ENCODE results near the gene CELSR1.
A peak's percentile ranks its signal among the peaks of the same experiment; 100 is the strongest.

The CELSR1 gene

DNA sequence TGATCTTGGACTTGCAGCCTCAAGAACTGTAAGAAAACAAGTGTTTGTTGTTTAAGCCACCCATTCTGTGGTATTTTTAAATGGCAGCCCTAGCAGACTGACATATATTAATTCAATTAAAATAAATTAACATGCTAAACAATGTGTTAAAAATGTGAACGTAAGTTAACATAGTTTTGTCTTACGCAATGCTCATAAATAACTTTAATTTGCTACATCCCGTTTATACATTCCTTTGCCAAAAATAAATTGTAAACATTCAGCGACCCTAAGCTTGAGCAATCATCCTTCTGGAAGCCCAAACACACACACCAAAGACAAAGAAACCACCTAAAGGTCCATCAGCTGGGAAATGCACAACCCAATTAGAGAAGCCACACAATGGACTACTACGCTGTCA lies 70.4 kb downstream of the CELSR1 start:
- peaks cover 18% of the 10 kb centered on the region for H3K4me1 Mint-ChIP-seq
- TF ChIP-seq, protein P1, sequence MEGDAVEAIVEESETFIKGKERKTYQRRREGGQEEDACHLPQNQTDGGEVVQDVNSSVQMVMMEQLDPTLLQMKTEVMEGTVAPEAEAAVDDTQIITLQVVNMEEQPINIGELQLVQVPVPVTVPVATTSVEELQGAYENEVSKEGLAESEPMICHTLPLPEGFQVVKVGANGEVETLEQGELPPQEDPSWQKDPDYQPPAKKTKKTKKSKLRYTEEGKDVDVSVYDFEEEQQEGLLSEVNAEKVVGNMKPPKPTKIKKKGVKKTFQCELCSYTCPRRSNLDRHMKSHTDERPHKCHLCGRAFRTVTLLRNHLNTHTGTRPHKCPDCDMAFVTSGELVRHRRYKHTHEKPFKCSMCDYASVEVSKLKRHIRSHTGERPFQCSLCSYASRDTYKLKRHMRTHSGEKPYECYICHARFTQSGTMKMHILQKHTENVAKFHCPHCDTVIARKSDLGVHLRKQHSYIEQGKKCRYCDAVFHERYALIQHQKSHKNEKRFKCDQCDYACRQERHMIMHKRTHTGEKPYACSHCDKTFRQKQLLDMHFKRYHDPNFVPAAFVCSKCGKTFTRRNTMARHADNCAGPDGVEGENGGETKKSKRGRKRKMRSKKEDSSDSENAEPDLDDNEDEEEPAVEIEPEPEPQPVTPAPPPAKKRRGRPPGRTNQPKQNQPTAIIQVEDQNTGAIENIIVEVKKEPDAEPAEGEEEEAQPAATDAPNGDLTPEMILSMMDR (IDR thresholded peaks at IDR 0.05; ENCODE audit: unreplicated experiment in 3 of 3), result no peak
- peaks cover 3% of the 10 kb centered on the region for H3K27me3 Mint-ChIP-seq (ENCODE audit: low read depth)
- no peak overlapping the region for H3K27ac Mint-ChIP-seq
- H3K36me3 Mint-ChIP-seq (ENCODE audit: low read depth), result peaks cover 6% of the 10 kb centered on the region
- H3K4me3 Mint-ChIP-seq, result no peak overlapping the region
- H3K9me3 Mint-ChIP-seq, result no peaks in the 10 kb centered on the region

DNA sequence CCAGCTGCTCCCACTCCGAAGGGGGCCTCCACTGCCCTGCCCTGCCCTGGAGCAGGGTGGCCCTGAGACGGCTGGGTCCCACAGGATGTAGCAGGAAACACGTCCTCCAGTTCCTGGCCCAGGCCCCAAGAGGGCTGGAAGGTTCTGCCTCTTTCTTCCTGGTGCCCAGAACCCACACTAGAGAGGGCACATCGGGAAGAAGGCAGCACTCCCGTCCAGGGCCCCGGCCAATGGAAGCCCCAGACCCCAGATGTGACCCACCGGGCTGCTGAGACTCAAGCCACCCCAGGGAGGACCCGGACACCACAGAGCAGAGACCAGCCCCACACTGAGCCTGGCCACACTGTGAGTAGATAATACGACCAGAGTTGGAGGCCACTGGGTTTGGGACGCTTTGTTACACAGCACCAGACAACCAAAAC lies 71.2 kb downstream of the CELSR1 start:
- TF ChIP-seq, protein P1 (IDR thresholded peaks at IDR 0.05; ENCODE audit: unreplicated experiment in 3 of 3), result no peak
- Mint-ChIP-seq H3K27ac (peak overlapping the region in 1 of 3 experiments; percentile 89), H3K27me3 (ENCODE audit: low read depth) (peaks cover 3% of the 10 kb centered on the region), H3K9me3 (no peaks in the 10 kb centered on the region), H3K36me3 (ENCODE audit: low read depth) (peaks cover 6% of the 10 kb centered on the region), H3K4me3 (no peak overlapping the region), H3K4me1 (peaks cover 20% of the 10 kb centered on the region)

DNA sequence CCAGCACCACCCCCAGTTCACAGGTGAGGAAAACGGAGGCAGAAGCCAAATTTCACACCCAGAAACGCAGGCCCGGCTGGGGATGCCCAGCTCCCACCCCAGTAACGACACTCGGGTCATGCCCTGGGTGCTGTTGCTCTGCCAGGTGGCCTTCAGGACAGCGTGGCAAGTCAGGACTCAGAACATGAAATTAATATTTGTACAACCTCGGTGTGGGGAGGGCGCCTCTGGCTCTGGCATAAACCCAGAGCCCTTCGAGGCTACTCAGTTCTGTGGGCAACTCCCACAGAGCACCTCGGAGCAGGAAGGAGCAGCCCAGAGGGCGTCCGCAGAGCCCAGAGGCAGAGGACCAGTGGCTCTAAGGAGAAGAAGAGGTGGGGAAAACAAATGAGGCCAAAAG lies 71.6 kb downstream of the CELSR1 start:
- H3K27ac Mint-ChIP-seq, result peak overlapping the region in 2 of 3 experiments; percentile 86 to 89
- TF ChIP-seq, protein P1 (IDR thresholded peaks at IDR 0.05; ENCODE audit: unreplicated experiment in 3 of 3), result no peak
- peaks cover 6% of the 10 kb centered on the region for H3K27me3 Mint-ChIP-seq (ENCODE audit: low read depth)
- H3K9me3 Mint-ChIP-seq, result no peaks in the 10 kb centered on the region
- peaks cover 6% of the 10 kb centered on the region for H3K36me3 Mint-ChIP-seq (ENCODE audit: low read depth)
- H3K4me3 Mint-ChIP-seq, result no peak overlapping the region
- H3K4me1 Mint-ChIP-seq, result peaks cover 25% of the 10 kb centered on the region

DNA sequence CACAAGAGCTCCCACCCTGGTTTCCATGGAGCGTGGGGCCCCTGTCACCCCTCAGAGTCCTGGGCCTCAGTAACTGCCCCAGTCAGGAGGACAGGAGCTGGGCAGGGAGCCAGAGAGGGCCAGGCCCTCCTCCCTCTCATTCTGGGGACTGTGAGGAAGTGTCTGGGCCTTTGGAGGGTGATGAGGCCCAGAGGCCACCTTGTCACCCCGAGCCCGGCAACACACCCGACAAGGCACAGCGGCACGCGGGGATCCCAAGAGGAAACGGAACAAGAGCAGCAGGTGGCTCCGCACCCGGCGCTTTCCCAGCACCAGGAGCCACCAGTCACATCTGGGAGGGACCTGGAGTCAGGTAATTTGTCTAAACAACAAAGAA lies 72.1 kb downstream of the CELSR1 start:
- Mint-ChIP-seq H3K27me3 (ENCODE audit: low read depth) (peaks cover 7% of the 10 kb centered on the region), H3K27ac (peak overlapping the region; percentile 69 to 89 (median 86)), H3K4me3 (no peak overlapping the region), H3K9me3 (no peaks in the 10 kb centered on the region), H3K4me1 (peaks cover 27% of the 10 kb centered on the region), H3K36me3 (ENCODE audit: low read depth) (peaks cover 6% of the 10 kb centered on the region)
- TF ChIP-seq, protein P1 (IDR thresholded peaks at IDR 0.05; ENCODE audit: unreplicated experiment in 3 of 3), result no peak

DNA sequence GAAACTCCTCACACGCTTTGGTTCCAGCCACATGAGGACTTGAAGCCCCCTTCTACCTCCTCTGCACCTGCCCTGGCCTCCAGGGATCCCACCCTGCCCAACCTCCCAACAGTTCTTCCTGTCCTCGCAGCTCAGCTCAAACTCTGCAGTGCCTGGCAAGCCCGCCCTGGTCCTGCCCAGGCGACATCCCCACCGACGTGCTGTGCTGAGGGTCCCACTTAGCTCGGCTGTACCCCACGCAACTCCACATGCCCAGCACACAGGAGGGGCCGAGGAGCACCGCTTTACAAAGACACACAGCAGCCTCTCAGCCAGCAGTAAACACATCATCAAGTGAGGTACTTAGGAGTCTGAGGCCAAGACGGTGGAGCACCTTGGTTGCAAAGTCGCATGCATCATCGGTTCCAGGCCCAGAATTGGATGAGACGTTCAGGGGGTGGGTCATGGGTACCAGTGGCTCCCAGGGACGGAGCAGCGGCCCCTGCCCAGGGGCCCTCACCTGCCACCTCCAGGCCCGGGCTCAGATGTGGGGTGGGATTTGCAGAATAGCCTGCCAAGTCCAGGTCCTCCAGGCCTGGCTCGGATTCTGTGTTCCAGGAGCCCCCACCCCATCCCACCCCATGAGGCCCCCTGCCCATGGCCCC lies 72.6 kb downstream of the CELSR1 start:
- H3K9me3 Mint-ChIP-seq, result no peaks in the 10 kb centered on the region
- H3K27me3 Mint-ChIP-seq (ENCODE audit: low read depth), result peaks cover 12% of the 10 kb centered on the region
- peaks cover 27% of the 10 kb centered on the region for H3K4me1 Mint-ChIP-seq
- H3K36me3 Mint-ChIP-seq (ENCODE audit: low read depth), result peaks cover 6% of the 10 kb centered on the region
- TF ChIP-seq, protein P1 (IDR thresholded peaks at IDR 0.05; ENCODE audit: unreplicated experiment in 3 of 3), result no peak
- H3K27ac Mint-ChIP-seq, result peak overlapping the region; percentile 6 to 89 (median 84)
- H3K4me3 Mint-ChIP-seq, result no peak overlapping the region

DNA sequence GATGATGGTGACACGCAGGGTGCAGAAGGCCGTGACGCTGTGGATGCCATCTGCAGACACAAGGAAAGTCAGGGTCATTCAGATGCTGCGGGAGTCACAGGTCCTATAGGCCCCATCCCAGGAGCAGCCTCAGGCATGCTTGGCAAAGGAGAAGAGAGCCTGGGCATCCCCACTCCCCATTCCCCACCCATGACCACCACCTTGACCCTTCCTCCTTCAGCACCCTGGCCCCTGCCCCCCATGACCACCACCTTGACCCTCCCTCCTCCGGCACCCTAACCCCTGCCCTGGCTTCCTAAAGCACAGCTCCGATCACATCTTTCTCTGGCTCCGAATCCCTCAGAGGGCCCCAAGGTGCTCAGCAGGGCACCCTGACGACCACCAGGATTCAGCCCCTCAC lies 73.1 kb downstream of the CELSR1 start:
- Mint-ChIP-seq H3K4me1 (peaks cover 27% of the 10 kb centered on the region), H3K27me3 (ENCODE audit: low read depth) (peaks cover 17% of the 10 kb centered on the region), H3K36me3 (ENCODE audit: low read depth) (peaks cover 6% of the 10 kb centered on the region), H3K9me3 (no peaks in the 10 kb centered on the region), H3K4me3 (no peak overlapping the region), H3K27ac (peak overlapping the region; percentile 6 to 89 (median 84))
- TF ChIP-seq, protein P1 (IDR thresholded peaks at IDR 0.05; ENCODE audit: unreplicated experiment in 3 of 3), result no peak
